Thoracic aorta (tissue), 2 donors: ENCODE data around the gene ACAP2. TPM values are rescaled to one million over a fixed set of nuclear protein-coding genes. Genes with fewer than 3 reads are reported as not detected.

Source experiments
- ATAC-seq: fragments of 150-250 bp; one replicate; pipeline ENCODE4 v1.8.0; 2017; ENCODE audit warnings: low read depth; ENCODE audit not compliant: insufficient number of reproducible peaks, low FRiP score
- DNase-seq: peaks from one replicate; pipeline ENCODE4 v3.0.0-alpha.2; 2020; ENCODE audit warnings: low spot score
- H3K27ac ChIP-seq, 2 donors: fragments of 200-600 bp; sonication (generic); 1 replicate in 1 of 2; 2 replicates in 1 of 2; pipeline ENCODE4 v1.5.1; 2016; ENCODE audit warnings: mild to moderate bottlenecking in 2 of 2, moderate library complexity in 2 of 2
- H3K27me3 ChIP-seq: fragments of 200-600 bp; sonication (generic); replicated peaks from 2 replicates; pipeline ENCODE4 v1.6.0; 2016; ENCODE audit warnings: mild to moderate bottlenecking; ENCODE audit not compliant: insufficient read depth
- H3K36me3 ChIP-seq: fragments of 200-600 bp; sonication (generic); one replicate; pipeline ENCODE4 v1.5.1; 2016
- H3K4me1 ChIP-seq, 2 donors: fragments of 200-600 bp; sonication (generic); 1 replicate in 1 of 2; 2 replicates in 1 of 2; pipeline versions ENCODE4 v1.5.1 to v1.6.0; 2016; ENCODE audit warnings: low read depth in 2 of 2, mild to moderate bottlenecking in 1 of 2; ENCODE audit not compliant: control insufficient read depth in 1 of 2
- H3K4me3 ChIP-seq: fragments of 200-600 bp; sonication (generic); 2 replicates; pipeline ENCODE4 v1.5.1; 2016; ENCODE audit warnings: mild to moderate bottlenecking
- H3K9me3 ChIP-seq: fragments of 200-600 bp; sonication (generic); 2 replicates; pipeline ENCODE4 v1.5.1; 2016
- CTCF ChIP-seq: fragments of 200-600 bp; sonication (generic); IDR thresholded peaks from one replicate; pipeline ENCODE4 v1.5.1; 2019; ENCODE audit warnings: antibody characterized with exemption
- total RNA-seq, 2 donors: library from RNA; depleted of rRNA; stranded (reverse); fragments of >200 nt; gene quantifications; one replicate each; pipeline versions ENCODE4 v1.1.0 to v1.2.3, GENCODE V29; 2016

The ACAP2 gene
- total RNA-seq, 2 donors from 2014 or later, result 32.2 to 56.7 TPM

GRCh38 chr3:195394024-195394423 lies 48.8 kb downstream of the ACAP2 start:
- H3K4me1 ChIP-seq, result peaks cover 18 to 21% of the 10 kb centered on the region in 2 donors
- ATAC-seq (no peak), DNase-seq (no peak)
- no peak overlapping the region for H3K27ac ChIP-seq
- no peaks in the 10 kb centered on the region for H3K27me3 ChIP-seq
- no peak for TF ChIP-seq CTCF
- no peak overlapping the region for H3K4me3 ChIP-seq
- no peaks in the 10 kb centered on the region for H3K9me3 ChIP-seq
- H3K36me3 ChIP-seq, result peaks cover 5% of the 10 kb centered on the region

GRCh38 chr3:195388380-195388779 lies 54.4 kb downstream of the ACAP2 start:
- no peaks in the 10 kb centered on the region for H3K27me3 ChIP-seq
- ATAC-seq (no peak), DNase-seq (no peak)
- H3K36me3 ChIP-seq, result peaks cover 5% of the 10 kb centered on the region
- peaks cover 0 to 4% of the 10 kb centered on the region in 2 donors for H3K4me1 ChIP-seq
- H3K4me3 ChIP-seq, result no peak overlapping the region
- H3K9me3 ChIP-seq, result no peaks in the 10 kb centered on the region
- no peak for TF ChIP-seq CTCF
- H3K27ac ChIP-seq, result no peak overlapping the region

DNA sequence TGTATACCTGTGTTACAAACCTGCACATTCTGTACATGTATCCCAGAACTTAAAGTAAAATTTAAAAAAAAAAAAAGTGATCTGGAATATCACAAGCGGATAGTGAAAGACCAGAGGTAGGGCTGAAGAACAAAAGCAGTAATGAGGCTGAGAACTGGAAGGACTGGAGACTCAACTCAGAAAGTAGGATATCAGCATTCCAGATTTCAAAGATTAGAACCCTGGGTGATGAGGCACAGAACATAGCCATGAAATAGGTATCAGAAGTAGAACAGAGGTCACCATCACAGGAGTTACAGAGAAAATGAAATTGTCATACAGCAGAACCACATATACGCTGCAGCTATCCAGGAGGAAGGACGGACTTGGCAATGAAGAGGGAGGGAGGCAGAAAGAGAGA lies 56.1 kb downstream of the ACAP2 start:
- no peak overlapping the region for H3K27ac ChIP-seq
- no peak for TF ChIP-seq CTCF
- no peaks in the 10 kb centered on the region for H3K27me3 ChIP-seq
- peaks cover 6% of the 10 kb centered on the region for H3K36me3 ChIP-seq
- no peaks in the 10 kb centered on the region for H3K9me3 ChIP-seq
- H3K4me1 ChIP-seq, result peaks cover 0 to 4% of the 10 kb centered on the region in 2 donors
- no peak overlapping the region for H3K4me3 ChIP-seq
- ATAC-seq (no peak), DNase-seq (no peak)

- Histone ChIP-seq H3K27me3 (no peaks in the 10 kb centered on the region), H3K4me1 (peaks cover 0 to 4% of the 10 kb centered on the region in 2 donors), H3K9me3 (no peaks in the 10 kb centered on the region), H3K4me3 (no peak overlapping the region), H3K36me3 (peaks cover 5% of the 10 kb centered on the region), H3K27ac (no peak overlapping the region)
- DNase-seq, result no peak
- no peak for ATAC-seq
- TF ChIP-seq CTCF, result no peak
Measured at GRCh38 chr3:195385526-195385925, 57.3 kb downstream of the ACAP2 start.

DNA sequence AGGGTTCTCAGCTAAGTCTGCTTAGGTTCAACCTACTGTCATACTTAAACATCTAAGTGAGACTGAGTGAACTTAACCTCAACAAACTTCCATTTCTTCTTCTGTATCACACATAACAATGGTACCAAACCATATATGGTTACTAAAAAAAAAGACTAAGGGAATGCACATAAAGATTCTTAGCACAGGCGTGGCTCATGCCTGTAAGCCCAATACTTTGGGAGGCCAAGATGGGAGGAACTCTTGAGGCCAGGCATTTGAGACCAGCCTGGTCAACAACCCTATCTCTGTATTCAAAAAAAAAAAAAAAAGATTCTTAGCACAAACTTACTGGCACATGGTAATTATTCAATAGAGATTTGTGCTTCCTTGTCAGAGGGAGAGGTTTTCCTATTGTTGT lies 57.9 kb downstream of the ACAP2 start:
- peaks cover 0 to 4% of the 10 kb centered on the region in 2 donors for H3K4me1 ChIP-seq
- no peak for TF ChIP-seq CTCF
- no peaks in the 10 kb centered on the region for H3K27me3 ChIP-seq
- H3K9me3 ChIP-seq, result no peaks in the 10 kb centered on the region
- no peak overlapping the region for H3K4me3 ChIP-seq
- DNase-seq (no peak), ATAC-seq (no peak)
- no peak overlapping the region for H3K27ac ChIP-seq
- peaks cover 5% of the 10 kb centered on the region for H3K36me3 ChIP-seq
